GM12864 (cell line): ENCODE results near the gene CLEC18B.
"Not testable (repeated sequence)": the region's sequence is repeated elsewhere in the genome, so short reads cannot be mapped to it uniquely, and the experiment has no call there.

Source experiments
- DNase-seq: peaks from one replicate; pipeline ENCODE4 v3.0.0-alpha.2; 2011; ENCODE audit warnings: low read depth
- H3K4me3 ChIP-seq: 2 replicates; pipeline ENCODE4 v1.5.1; 2011; ENCODE audit warnings: mild to moderate bottlenecking, low read depth, low read length, control low read depth
- CTCF ChIP-seq: IDR thresholded peaks from 2 replicates; pipeline ENCODE4 v1.5.1; 2011; ENCODE audit warnings: low read depth, mild to moderate bottlenecking, moderate library complexity, low read length, control low read depth, inconsistent platforms; ENCODE audit errors: missing control alignments

The CLEC18B gene

GRCh38 chr16:74420612-74421481, at the start of gene CLEC18B:
TSS of gene CLEC18B (minus strand) at chr16:74421478. CDS start at chr16:74421270, 208 bp downstream.
- not testable (repeated sequence) for DNase-seq, H3K4me3 ChIP-seq

DNA sequence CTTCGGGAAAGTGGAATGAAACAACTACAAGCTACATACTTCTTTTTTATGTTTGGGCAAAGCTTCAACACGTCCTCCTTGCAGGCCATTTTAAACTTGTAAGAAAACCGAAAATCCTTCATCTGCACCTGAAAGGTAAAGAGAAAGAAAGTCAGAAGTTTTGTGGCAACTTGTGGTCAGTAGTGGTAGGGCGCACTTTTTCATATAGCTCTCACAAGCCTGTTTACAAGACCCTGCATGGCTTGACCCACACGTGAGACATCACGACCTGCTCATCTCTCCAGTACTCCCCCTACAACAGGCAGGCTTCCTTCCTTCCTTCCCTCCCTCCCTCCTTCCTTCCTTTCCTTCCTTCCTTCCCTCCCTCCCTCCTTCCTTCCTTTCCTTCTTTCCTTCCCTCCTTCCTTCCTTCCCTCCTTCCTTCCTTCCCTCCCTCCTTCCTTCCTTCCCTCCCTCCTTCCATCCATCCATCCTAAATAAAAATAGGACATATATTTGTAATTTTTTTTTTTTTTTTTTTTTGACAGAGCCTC, 48.7 kb upstream of the CLEC18B start:
- TF ChIP-seq CTCF: no peak
- H3K4me3 ChIP-seq: no peak overlapping the region
- no peak for DNase-seq

DNA sequence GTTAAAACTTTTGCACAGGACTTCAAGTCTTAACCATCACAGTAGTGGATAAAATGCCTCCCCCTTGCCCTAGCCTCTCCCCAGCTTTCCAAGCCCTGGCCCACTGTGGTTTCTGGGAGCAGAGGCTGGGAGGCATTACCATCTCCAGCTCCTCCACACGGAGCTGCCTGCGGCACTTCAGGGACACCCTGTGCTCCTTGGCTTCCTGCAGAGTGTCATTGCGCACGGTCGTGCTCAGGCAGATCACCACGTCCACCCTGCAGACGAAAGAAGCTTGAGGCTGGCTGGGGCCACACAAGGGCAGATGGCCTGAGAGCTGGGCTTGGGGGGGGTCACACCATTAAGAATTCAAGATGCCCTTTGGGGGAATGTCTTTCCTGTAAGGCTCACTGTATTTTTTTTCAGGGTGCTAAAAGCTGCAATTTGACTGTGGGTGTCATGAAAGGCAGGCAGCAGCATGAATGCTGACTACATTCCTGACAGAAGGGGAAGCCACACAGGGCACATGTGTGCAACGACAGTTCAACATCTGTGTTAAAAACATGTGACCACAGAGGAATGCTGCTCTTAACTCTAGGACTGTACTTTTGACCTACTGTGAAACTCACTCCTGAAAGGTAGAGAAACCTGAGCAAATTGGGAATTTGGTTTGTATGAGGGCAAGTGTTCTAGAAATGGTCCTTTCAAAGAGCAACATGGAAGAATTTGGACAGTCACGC, 47.7 kb upstream of the CLEC18B start:
- no peak for DNase-seq
- H3K4me3 ChIP-seq: no peak overlapping the region
- TF ChIP-seq CTCF: no peak

DNA sequence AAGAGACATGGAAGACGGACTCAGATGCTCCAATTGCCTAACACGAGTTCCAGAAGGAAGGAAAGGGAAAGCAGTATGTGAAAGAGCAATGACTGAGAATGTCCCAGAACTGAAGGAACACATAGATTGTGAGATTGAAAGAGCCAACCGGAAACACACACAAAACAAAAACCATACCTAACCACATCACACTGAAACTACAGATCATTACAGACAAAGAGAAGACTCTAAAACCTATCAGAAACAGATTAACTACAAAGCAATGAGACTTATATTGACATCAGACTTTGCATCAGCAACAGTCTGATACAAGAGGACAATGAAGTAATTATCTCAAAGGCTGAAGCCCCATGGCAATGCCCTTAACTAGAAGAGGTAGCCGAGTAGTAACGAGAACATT, 45.6 kb upstream of the CLEC18B start:
- no peak overlapping the region for H3K4me3 ChIP-seq
- no peak for TF ChIP-seq CTCF
- DNase-seq: no peak

DNA sequence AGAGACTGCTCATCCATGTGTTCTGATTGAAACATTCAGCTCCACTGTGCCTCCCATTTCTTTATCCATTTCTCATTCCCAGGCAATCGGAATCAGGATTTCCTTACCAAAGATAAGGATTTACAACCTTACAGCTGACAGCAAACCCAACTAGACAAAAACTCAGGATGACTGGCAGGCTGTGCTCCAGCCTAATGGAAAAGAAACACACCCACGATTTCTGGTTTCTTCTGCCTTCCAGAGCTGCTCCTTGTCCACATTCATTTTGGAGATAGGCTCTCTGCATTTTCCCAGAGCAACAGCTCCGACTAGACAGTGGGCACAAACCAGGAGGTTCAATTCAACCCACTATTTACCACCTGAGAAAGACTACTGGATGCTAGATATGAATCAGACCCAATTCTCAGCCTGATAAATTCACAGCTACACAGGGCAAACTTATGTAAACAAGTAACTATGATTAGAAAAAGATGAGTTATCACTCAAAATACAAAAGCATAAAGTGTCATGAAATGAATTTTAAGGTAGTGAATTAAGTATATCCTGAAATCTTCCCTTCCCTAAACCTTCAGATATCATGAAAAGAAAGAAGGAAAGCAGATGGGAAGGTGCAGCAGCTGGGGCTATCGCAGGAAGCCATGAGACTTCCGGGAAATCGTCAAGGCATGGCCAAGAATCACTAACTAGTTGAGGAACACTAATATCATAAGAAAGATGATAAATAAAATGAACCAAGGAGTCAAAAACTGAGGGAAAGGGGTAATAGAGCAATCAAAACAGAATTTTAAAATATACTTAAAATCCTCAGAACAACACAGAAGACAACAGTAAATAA, 44.8 kb upstream of the CLEC18B start:
- no peak overlapping the region for H3K4me3 ChIP-seq
- no peak for TF ChIP-seq CTCF
- DNase-seq: no peak

DNA sequence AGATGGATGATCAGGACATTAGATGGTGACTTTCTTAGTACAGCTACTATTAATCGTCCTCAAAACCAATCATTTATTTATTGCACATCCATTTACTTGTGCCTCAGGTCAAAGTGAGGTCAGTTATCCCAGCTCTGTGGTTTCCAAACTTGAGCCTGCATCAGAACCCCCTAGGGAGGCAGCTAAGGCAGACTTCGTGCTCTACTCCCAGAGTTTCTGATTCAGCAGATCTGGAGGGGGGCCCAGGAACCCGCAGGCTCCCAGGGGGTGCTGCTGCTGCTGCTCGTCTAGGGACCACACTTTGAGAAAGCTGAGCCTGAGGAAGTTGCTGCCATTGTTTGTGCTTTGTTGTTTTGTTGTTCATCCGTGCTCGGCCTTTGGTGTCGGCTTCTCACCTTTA, 44.0 kb upstream of the CLEC18B start:
- DNase-seq: no peak
- no peak for TF ChIP-seq CTCF
- no peak overlapping the region for H3K4me3 ChIP-seq

GRCh38 chr16:74463888-74464287, 42.6 kb upstream of the CLEC18B start:
- H3K4me3 ChIP-seq: no peak overlapping the region
- no peak for DNase-seq
- TF ChIP-seq CTCF: no peak
